Heart left ventricle (tissue), 13 donors: ENCODE results near the gene NXN.

Experiments
- CTCF ChIP-seq, 12 donors: fragments of 200-600 bp; sonication (generic) in 4 of 12; IDR thresholded peaks; one replicate each; pipeline versions ENCODE4 v1.5.0 to v1.8.0; 2018 to 2022; ENCODE audit warnings: antibody characterized with exemption in 12 of 12, mild to moderate bottlenecking in 5 of 12
- POLR2A ChIP-seq, 2 donors: fragments of 450-650 bp; IDR thresholded peaks; one replicate each; pipeline ENCODE4 v1.6.1; 2017; ENCODE audit warnings: antibody characterized with exemption in 2 of 2, mild to moderate bottlenecking in 2 of 2, moderate library complexity in 2 of 2
- donor health status: ischemic (EF 13 %, LVEDD 7.1; RV severe dilation, severe dysfunction).
- donor health status: DM: no; HTN: yes; CAD: no.
- donor health status: DM: no; HTN: no; CAD: no.
- donor health status: ischemic (EF 25% LVEDD 6.9; RV normal size, moderate dysfunction).
- donor health status: ischemic (EF 25% LVEDD 5.7; RV mildly dilated, moderate dysfunction).
- donor health status: ischemic (EF 35%, LVEDD 5.7; RV mildly dilated, moderate dysfunction).
- donor health status: nonischemic (EF 11% LVEDD 7.7; RV severe dilation, severe dysfunction).
- donor health status: DM: yes; HTN: yes; CAD: no.
- donor health status: PGD.
- donor health status: ischemic (EF 29% LVEDD 5.4; RV normal size, mild dysfunction).
- donor health status: nonischemic (EF 23%, LVEDD 6.1; RV moderate dilation, normal function).

DNA sequence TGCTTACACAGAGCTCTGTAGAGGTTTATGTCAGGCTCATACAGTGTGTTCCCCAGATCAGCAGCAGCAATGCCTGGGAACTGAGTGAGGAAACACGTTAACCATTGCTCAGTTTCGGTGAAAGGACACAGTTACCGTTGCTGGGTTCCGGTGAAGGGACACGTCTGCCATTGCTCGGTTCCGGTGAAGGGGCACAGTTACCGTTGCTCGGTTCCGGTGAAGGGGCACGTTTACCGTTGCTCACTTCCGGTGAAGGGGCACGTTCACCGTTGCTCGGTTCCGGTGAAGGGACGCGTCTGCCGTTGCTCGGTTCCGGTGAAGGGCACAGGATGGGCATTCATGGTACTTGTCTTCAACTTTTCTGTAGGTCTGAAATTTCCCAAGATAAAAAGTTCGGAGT is 115.7 kb downstream of the NXN start:
- TF ChIP-seq CTCF (IDR thresholded peaks at IDR 0.05) (no peak), POLR2A (IDR thresholded peaks at IDR 0.05) (no peak)
